CD14-positive monocyte (primary cell): Measurements from ENCODE around the gene ISG20. TPM values are rescaled to one million over a fixed set of nuclear protein-coding genes. Genes with fewer than 3 reads are reported as not detected.

Source experiments
- DNase-seq, 3 donors: peaks; one replicate each; pipeline ENCODE4 v3.0.0-alpha.2; 2011 to 2022
- H2AFZ ChIP-seq: 2 replicates; pipeline ENCODE4 v1.6.0; 2012; ENCODE audit warnings: mild to moderate bottlenecking, low read depth, low read length, inconsistent platforms; ENCODE audit not compliant: insufficient read depth, poor library complexity, severe bottlenecking
- H3K27ac ChIP-seq, 2 donors: 1 replicate in 1 of 2; 2 replicates in 1 of 2; pipeline ENCODE4 v1.5.1; 2012 to 2013; ENCODE audit warnings: low read length in 2 of 2, control low read depth in 1 of 2, inconsistent platforms in 1 of 2, low read depth in 1 of 2, mild to moderate bottlenecking in 1 of 2
- H3K27me3 ChIP-seq, 2 donors: one replicate each; pipeline versions ENCODE4 v1.6.0 to v1.6.1; 2011 to 2013; ENCODE audit warnings: low read length in 2 of 2; ENCODE audit not compliant: control insufficient read depth in 2 of 2, insufficient read depth in 2 of 2
- H3K36me3 ChIP-seq, 2 donors: replicated peaks in 1 of 2; 1 replicate in 1 of 2; 2 replicates in 1 of 2; pipeline versions ENCODE4 v1.5.1 to v1.6.1; 2012 to 2013; ENCODE audit warnings: low read length in 2 of 2, control low read depth in 1 of 2, inconsistent platforms in 1 of 2, mild to moderate bottlenecking in 1 of 2; ENCODE audit not compliant: insufficient read depth in 2 of 2, control insufficient read depth in 1 of 2
- H3K4me1 ChIP-seq, 2 donors: 1 replicate in 1 of 2; 2 replicates in 1 of 2; pipeline versions ENCODE4 v1.5.1 to v1.6.1; 2012 to 2013; ENCODE audit warnings: low read length in 2 of 2, control low read depth in 1 of 2, inconsistent platforms in 1 of 2, mild to moderate bottlenecking in 1 of 2, moderate library complexity in 1 of 2; ENCODE audit not compliant: insufficient read depth in 2 of 2, control insufficient read depth in 1 of 2
- H3K4me2 ChIP-seq: replicated peaks from 2 replicates; pipeline ENCODE3; 2012; ENCODE audit warnings: low read length, moderate library complexity, mild to moderate bottlenecking; ENCODE audit not compliant: poor library complexity, severe bottlenecking; ENCODE audit errors: extremely low read depth
- H3K4me3 ChIP-seq, 3 experiments: fragments of 200-600 bp in 1 of 3; sonication (generic) in 1 of 3; replicated peaks in 1 of 3; 1 replicate in 2 of 3; 2 replicates in 1 of 3; pipeline ENCODE4 v1.5.1; 2011 to 2013; ENCODE audit warnings: low read length in 3 of 3, mild to moderate bottlenecking in 3 of 3, control low read depth in 2 of 3, low read depth in 2 of 3, inconsistent platforms in 1 of 3, moderate library complexity in 1 of 3
- H3K79me2 ChIP-seq: 2 replicates; pipeline ENCODE4 v1.6.0; 2012; ENCODE audit warnings: mild to moderate bottlenecking, control low read depth, inconsistent platforms, low read length, moderate library complexity; ENCODE audit not compliant: insufficient read depth
- H3K9ac ChIP-seq: 2 replicates; pipeline ENCODE4 v1.6.0; 2017; ENCODE audit warnings: low read length, mild to moderate bottlenecking; ENCODE audit not compliant: insufficient read depth, poor library complexity, severe bottlenecking
- H3K9me3 ChIP-seq, 2 donors: replicated peaks in 1 of 2; 1 replicate in 1 of 2; 2 replicates in 1 of 2; pipeline versions ENCODE4 v1.5.1 to v1.6.1; 2012 to 2013; ENCODE audit warnings: low read length in 2 of 2, control low read depth in 1 of 2; ENCODE audit not compliant: control insufficient read depth in 1 of 2, insufficient read depth in 1 of 2
- H4K20me1 ChIP-seq: 2 replicates; pipeline ENCODE4 v1.6.0; 2012; ENCODE audit warnings: mild to moderate bottlenecking, low read length, control low read depth, moderate library complexity; ENCODE audit not compliant: insufficient read depth
- H3K27ac Mint-ChIP-seq, 7 donors: one replicate each; pipeline ENCODE4 v1.8.0; 2020; ENCODE audit warnings: mild to moderate bottlenecking in 7 of 7, mixed read lengths in 7 of 7, moderate library complexity in 6 of 7, inconsistent platforms in 2 of 7
- H3K27me3 Mint-ChIP-seq, 3 donors: one replicate each; pipeline ENCODE4 v1.8.0; 2021 to 2022; ENCODE audit warnings: low read depth in 3 of 3, mild to moderate bottlenecking in 3 of 3, mixed read lengths in 3 of 3, moderate library complexity in 3 of 3, inconsistent platforms in 1 of 3
- H3K36me3 Mint-ChIP-seq, 2 donors: one replicate each; pipeline ENCODE4 v1.8.0; 2020; ENCODE audit warnings: mixed read lengths in 2 of 2, inconsistent platforms in 1 of 2, mild to moderate bottlenecking in 1 of 2
- H3K4me1 Mint-ChIP-seq: one replicate; pipeline ENCODE4 v1.8.0; 2020; ENCODE audit warnings: mild to moderate bottlenecking, mixed read lengths
- H3K4me3 Mint-ChIP-seq, 2 donors: one replicate each; pipeline ENCODE4 v1.8.0; 2020; ENCODE audit warnings: mild to moderate bottlenecking in 2 of 2, mixed read lengths in 2 of 2, moderate library complexity in 1 of 2
- H3K9me3 Mint-ChIP-seq, 7 donors: one replicate each; pipeline ENCODE4 v1.8.0; 2020 to 2022; ENCODE audit warnings: mixed read lengths in 7 of 7, mild to moderate bottlenecking in 6 of 7, moderate library complexity in 6 of 7, inconsistent platforms in 2 of 7
- WGBS: methylation state at CpG from one replicate; pipeline ENCODE4 v1.1.5; 2013; ENCODE audit warnings: missing lambda C conversion rate; ENCODE audit not compliant: insufficient coverage; 5-methylcytosine and 5-hydroxymethylcytosine counted together
- intact Hi-C, 2 donors: fragments of 100-400 bp; cut with micrococcal nuclease; formaldehyde crosslinking; loops; one replicate each; pipeline versions ENCODE4 v1.15.0 to v1.15.1; 2023
- polyA plus RNA-seq, 3 donors: library from polyadenylated mRNA; depleted of rRNA in 1 of 3; unstranded in 2 of 3; stranded (reverse) in 1 of 3; fragments of 300-500 nt in 2 of 3; fragments of >200 nt in 1 of 3; fragmentation: Illumina TruSeq in 2 of 3; gene quantifications; 1 replicate in 2 of 3; 2 replicates in 1 of 3; pipeline ENCODE4 v1.2.3, GENCODE V29; 2012 to 2021
- TF ChIP-seq, protein P1 (sequence below): fragments of 200-600 bp; IDR thresholded peaks from one replicate; pipeline ENCODE4 v1.8.0; 2022; ENCODE audit warnings: antibody characterized with exemption, mild to moderate bottlenecking

ISG20 gene
- polyA plus RNA-seq, 3 donors = 15.6 to 29.3 (median 25.1) TPM

GRCh38 chr15:88674661-88675060, 35.8 kb downstream of the ISG20 start:
- intact Hi-C loops = no loop called here
- Histone ChIP-seq H3K36me3 (no peaks in the 10 kb centered on the region), H2AFZ (no peak overlapping the region), H3K4me3 (no peak overlapping the region), H3K27me3 (no peaks in the 10 kb centered on the region), H3K4me1 (no peaks in the 10 kb centered on the region), H3K9me3 (no peaks in the 10 kb centered on the region), H3K79me2 (no peaks in the 10 kb centered on the region), H3K27ac (no peak overlapping the region), H4K20me1 (no peaks in the 10 kb centered on the region), H3K4me2 (no peak overlapping the region), H3K9ac (no peak overlapping the region)
- H3K36me3 Mint-ChIP-seq = no peaks in the 10 kb centered on the region
- H3K27ac Mint-ChIP-seq = peak overlapping the region in 1 of 7 donors; percentile 17
- TF ChIP-seq, protein P1, sequence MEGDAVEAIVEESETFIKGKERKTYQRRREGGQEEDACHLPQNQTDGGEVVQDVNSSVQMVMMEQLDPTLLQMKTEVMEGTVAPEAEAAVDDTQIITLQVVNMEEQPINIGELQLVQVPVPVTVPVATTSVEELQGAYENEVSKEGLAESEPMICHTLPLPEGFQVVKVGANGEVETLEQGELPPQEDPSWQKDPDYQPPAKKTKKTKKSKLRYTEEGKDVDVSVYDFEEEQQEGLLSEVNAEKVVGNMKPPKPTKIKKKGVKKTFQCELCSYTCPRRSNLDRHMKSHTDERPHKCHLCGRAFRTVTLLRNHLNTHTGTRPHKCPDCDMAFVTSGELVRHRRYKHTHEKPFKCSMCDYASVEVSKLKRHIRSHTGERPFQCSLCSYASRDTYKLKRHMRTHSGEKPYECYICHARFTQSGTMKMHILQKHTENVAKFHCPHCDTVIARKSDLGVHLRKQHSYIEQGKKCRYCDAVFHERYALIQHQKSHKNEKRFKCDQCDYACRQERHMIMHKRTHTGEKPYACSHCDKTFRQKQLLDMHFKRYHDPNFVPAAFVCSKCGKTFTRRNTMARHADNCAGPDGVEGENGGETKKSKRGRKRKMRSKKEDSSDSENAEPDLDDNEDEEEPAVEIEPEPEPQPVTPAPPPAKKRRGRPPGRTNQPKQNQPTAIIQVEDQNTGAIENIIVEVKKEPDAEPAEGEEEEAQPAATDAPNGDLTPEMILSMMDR = no peak
- peaks cover 0 to 3% (median 0%) of the 10 kb centered on the region in 7 donors for H3K9me3 Mint-ChIP-seq
- peaks cover 5 to 18% (median 10%) of the 10 kb centered on the region in 3 donors for H3K27me3 Mint-ChIP-seq
- no peaks in the 10 kb centered on the region for H3K4me1 Mint-ChIP-seq
- 81% methylated on average over 4 of the region's 4 CpGs for WGBS
- H3K4me3 Mint-ChIP-seq = no peak overlapping the region
- no peak for DNase-seq

DNA sequence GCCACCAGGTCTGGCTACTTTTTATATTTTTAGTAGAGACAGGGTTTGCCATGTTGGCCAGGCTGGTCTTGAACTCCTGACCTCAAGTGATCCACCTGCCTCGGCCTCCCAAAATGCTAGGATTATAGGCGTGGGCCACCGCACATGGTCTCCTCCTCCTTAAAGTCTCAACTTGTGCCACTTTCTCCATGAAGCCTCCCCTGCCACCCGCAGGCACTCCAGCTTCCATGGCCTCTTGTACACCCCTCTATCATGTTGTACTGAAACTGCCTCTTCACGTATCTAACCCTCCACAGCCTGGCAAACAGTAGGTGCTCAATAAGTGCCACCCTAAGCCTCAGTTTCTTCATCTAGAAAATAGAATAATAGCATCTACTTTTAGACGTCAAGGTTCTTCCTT, 39.9 kb downstream of the ISG20 start:
- Histone ChIP-seq H4K20me1 (no peaks in the 10 kb centered on the region), H3K9me3 (no peaks in the 10 kb centered on the region), H3K4me2 (no peak overlapping the region), H3K27me3 (no peaks in the 10 kb centered on the region), H3K27ac (no peak overlapping the region), H3K36me3 (no peaks in the 10 kb centered on the region), H2AFZ (no peak overlapping the region), H3K79me2 (no peaks in the 10 kb centered on the region), H3K9ac (no peak overlapping the region), H3K4me3 (no peak overlapping the region), H3K4me1 (no peaks in the 10 kb centered on the region)
- intact Hi-C loops = no loop called here
- Mint-ChIP-seq H3K36me3 (no peaks in the 10 kb centered on the region), H3K27ac (no peak overlapping the region), H3K27me3 (peaks cover 3 to 8% (median 5%) of the 10 kb centered on the region in 3 donors), H3K4me3 (no peak overlapping the region), H3K9me3 (peaks cover 0 to 3% (median 0%) of the 10 kb centered on the region in 7 donors), H3K4me1 (no peaks in the 10 kb centered on the region)
- 96% methylated on average over 5 of the region's 6 CpGs for WGBS
- TF ChIP-seq, protein P1 = no peak
- no peak for DNase-seq
